ENCODE data around the gene ADM. TPM values are rescaled to one million over a fixed set of nuclear protein-coding genes. Genes with fewer than 3 reads are reported as not detected.

Gene ADM, protein sequence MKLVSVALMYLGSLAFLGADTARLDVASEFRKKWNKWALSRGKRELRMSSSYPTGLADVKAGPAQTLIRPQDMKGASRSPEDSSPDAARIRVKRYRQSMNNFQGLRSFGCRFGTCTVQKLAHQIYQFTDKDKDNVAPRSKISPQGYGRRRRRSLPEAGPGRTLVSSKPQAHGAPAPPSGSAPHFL
- total RNA-seq (2022; extraction: Qiagen RNA extraction), result 77.3 to 130 TPM (median 90.4 TPM) in 5 replicates

GRCh38 chr11:10304495-10305261 lies at the start of gene ADM:
Gene ADM, plus strand, starts transcription at chr11:10305073. Its CDS starts 628 bp downstream, at chr11:10305701.

DNA sequence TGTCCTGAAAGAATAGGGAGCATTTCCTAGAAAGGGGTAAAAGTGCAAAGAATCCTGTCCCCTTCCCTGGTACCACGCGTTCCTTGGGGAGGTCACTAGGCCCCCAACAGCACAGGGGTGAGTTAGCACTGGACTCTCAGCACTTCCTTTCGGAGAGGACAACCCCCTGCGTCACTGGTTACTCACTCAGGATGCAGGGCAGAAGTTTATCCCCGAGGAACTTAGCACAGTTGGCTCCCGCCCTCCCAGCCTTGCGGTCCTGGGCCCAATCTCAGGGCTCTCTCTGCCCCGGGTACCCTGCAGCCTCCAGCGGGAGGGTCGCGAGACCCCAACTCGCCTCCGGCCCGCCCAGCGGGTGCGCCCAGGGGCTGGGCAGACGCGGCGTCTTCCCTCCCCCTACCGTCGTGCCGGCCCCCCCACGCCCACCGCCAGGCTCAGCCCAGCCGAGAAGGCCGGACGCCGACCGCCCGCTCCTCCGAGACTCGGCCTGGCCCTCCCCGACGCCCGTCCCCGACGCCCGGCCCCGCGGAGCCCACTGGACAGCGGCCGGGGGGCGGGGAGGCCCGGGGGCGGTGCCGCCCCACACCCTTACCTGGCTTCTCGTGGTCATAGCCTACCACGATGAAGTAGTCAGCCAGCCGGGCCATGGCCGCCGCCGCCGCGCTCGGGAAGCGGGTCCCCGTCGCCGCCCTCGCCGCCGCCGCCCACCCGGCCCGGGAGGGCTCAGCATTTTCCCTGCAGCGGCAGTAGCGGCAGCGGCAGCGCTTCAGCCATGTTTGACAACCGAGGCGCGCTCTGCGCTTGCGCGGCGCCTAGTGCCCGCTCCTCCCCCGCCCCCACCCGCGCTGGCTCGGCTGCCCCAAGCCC lies 11.2 kb upstream of the ADM start, which contains the start of gene SBF2:
TSS of gene SBF2 (minus strand) at position 797 of the 867 bp plus-strand sequence. CDS start at position 647, 150 bp downstream.

Other genes with a start within 250 kb of the ADM start
- 11.8 to 17.4 TPM (median 12.4 TPM) in 5 replicates for gene SBF2, start 10.9 kb upstream of the ADM start, total RNA-seq (2022; extraction: Qiagen RNA extraction)
- gene AMPD3, start 150.2 kb downstream of the ADM start, total RNA-seq (2022; extraction: Qiagen RNA extraction), result 7.0 to 10.2 TPM (median 7.7 TPM) in 5 replicates
- 15.6 to 24.4 TPM (median 22.6 TPM) in 5 replicates for gene RNF141, start 236.1 kb downstream of the ADM start, total RNA-seq (2022; extraction: Qiagen RNA extraction)